HCT116 (cell line): Measurements from ENCODE around the gene TUT4. TPM values are rescaled to one million over a fixed set of nuclear protein-coding genes. Genes with fewer than 3 reads are reported as not detected.

Experiments
- ATAC-seq: fragments of 200-7000 bp; cut with Tn5 transposase; 2 replicates; pipeline ENCODE4 v1.9.1; 2020; ENCODE audit warnings: mild to moderate bottlenecking, moderate library complexity
- BruUV-seq: library from RNA; stranded (reverse); fragments of 400-500 nt; replicated peaks from 2 replicates; lab custom pipeline; 2021; lab: Mats Ljungman, UMichigan
- CTCF ChIA-PET: fragments of 300-600 bp; sonication (Branson Sonifier 250); formaldehyde crosslinking; loops from one replicate; lab custom pipeline; 2021; ENCODE audit warnings: antibody characterized with exemption; lab: Charles Lee
- POLR2A ChIA-PET: fragments of 300-600, 350-600 bp; sonication (Branson Sonifier 250); formaldehyde crosslinking; loops from one replicate; lab custom pipeline; 2021; ENCODE audit warnings: antibody characterized with exemption; lab: Charles Lee
- RAD21 ChIA-PET, 2 experiments: fragments of 300-600 bp; sonication (Branson Sonifier 250); formaldehyde crosslinking; loops; one replicate each; lab custom pipeline; 2023; ENCODE audit warnings: low total read pairs in 2 of 2; ENCODE audit not compliant: uncharacterized antibody in 2 of 2, unreplicated experiment in 2 of 2, low non-redundant PET in 1 of 2; lab: Charles Lee
- DNase-seq: peaks from one replicate; pipeline ENCODE4 v3.0.0-alpha.2; 2010; ENCODE audit warnings: low read depth, low spot score
- H2AFZ ChIP-seq: fragments of 200-600 bp; shearing (Covaris generic), sonication (generic); 2 replicates; pipeline ENCODE4 v1.6.1; 2017; ENCODE audit warnings: low read depth, mixed run types, mixed read lengths, antibody characterized with exemption, low read length; ENCODE audit not compliant: poor library complexity, severe bottlenecking
- H3K27ac ChIP-seq: 2 replicates; pipeline ENCODE4 v1.5.1; 2012; ENCODE audit warnings: low read depth, low read length
- H3K27me3 ChIP-seq: fragments of 200-600 bp; sonication (generic); 2 replicates; pipeline ENCODE4 v1.6.1; 2016; ENCODE audit warnings: mixed run types, low read length, mixed read lengths; ENCODE audit not compliant: insufficient read depth
- H3K36me3 ChIP-seq, 2 experiments: fragments of 200-500 bp in 1 of 2; fragments of 200-600 bp in 1 of 2; sonication (Bioruptor generic) in 1 of 2; sonication (generic) in 1 of 2; 2 replicates each; pipeline versions ENCODE4 v1.5.1 to v1.6.1; 2014 to 2016; ENCODE audit warnings: low read length in 2 of 2, inconsistent platforms in 1 of 2, mixed read lengths in 1 of 2, mixed run types in 1 of 2; ENCODE audit not compliant: insufficient read depth in 2 of 2, control insufficient read depth in 1 of 2
- H3K4me1 ChIP-seq, 2 experiments: fragments of 200-600 bp in 1 of 2; sonication (generic) in 1 of 2; 2 replicates each; pipeline versions ENCODE4 v1.5.1 to v1.6.1; 2012 to 2017; ENCODE audit warnings: low read length in 2 of 2, inconsistent platforms in 1 of 2, mild to moderate bottlenecking in 1 of 2, mixed read lengths in 1 of 2, mixed run types in 1 of 2, moderate library complexity in 1 of 2; ENCODE audit not compliant: insufficient read depth in 2 of 2, control insufficient read depth in 1 of 2
- H3K4me2 ChIP-seq: fragments of 200-600 bp; sonication (generic); 2 replicates; pipeline ENCODE4 v1.6.1; 2017; ENCODE audit warnings: mixed run types, low read length, mixed read lengths
- H3K4me3 ChIP-seq, 2 experiments: fragments of 200-600 bp in 1 of 2; sonication (generic) in 1 of 2; replicated peaks in 1 of 2; 2 replicates each; pipeline ENCODE4 v1.5.1; 2011 to 2016; ENCODE audit warnings: low read length in 2 of 2, control low read depth in 1 of 2, low read depth in 1 of 2, mild to moderate bottlenecking in 1 of 2, mixed read lengths in 1 of 2, mixed run types in 1 of 2
- H3K79me2 ChIP-seq: fragments of 200-600 bp; sonication (generic); 2 replicates; pipeline ENCODE4 v1.6.1; 2017; ENCODE audit warnings: mild to moderate bottlenecking, mixed run types, low read length, moderate library complexity, mixed read lengths; ENCODE audit not compliant: insufficient read depth
- H3K9ac ChIP-seq: fragments of 200-600 bp; sonication (generic); 2 replicates; pipeline ENCODE4 v1.6.1; 2016; ENCODE audit warnings: low read length, mixed read lengths
- H3K9me2 ChIP-seq: fragments of 200-600 bp; sonication (generic), shearing (Covaris generic); 2 replicates; pipeline ENCODE4 v1.6.1; 2017; ENCODE audit warnings: mixed run types, mild to moderate bottlenecking, moderate library complexity; ENCODE audit not compliant: insufficient read depth
- H3K9me3 ChIP-seq, 2 experiments: fragments of 200-500 bp in 1 of 2; fragments of 200-600 bp in 1 of 2; sonication (Bioruptor generic) in 1 of 2; sonication (generic) in 1 of 2; 2 replicates each; pipeline ENCODE4 v1.6.1; 2014 to 2017; ENCODE audit warnings: low read length in 2 of 2, mixed read lengths in 2 of 2, inconsistent platforms in 1 of 2, low read depth in 1 of 2, mild to moderate bottlenecking in 1 of 2, mixed run types in 1 of 2, moderate library complexity in 1 of 2; ENCODE audit not compliant: control insufficient read depth in 1 of 2, insufficient read depth in 1 of 2
- H4K20me1 ChIP-seq: fragments of 200-600 bp; sonication (generic), shearing (Covaris generic); 2 replicates; pipeline ENCODE4 v1.6.1; 2017; ENCODE audit warnings: mixed run types, mild to moderate bottlenecking, moderate library complexity; ENCODE audit not compliant: insufficient read depth
- CTCF ChIP-seq, 3 experiments: fragments of 200-600 bp in 1 of 3; sonication (generic) in 1 of 3; IDR thresholded peaks in 2 of 3; conservative IDR thresholded peaks in 1 of 3; 2 replicates each; pipeline ENCODE4 v1.5.1; 2012 to 2017; ENCODE audit warnings: low read depth in 2 of 3, low read length in 2 of 3, antibody characterized with exemption in 1 of 3, borderline replicate concordance in 1 of 3, control low read depth in 1 of 3, mild to moderate bottlenecking in 1 of 3, mixed read lengths in 1 of 3, mixed run types in 1 of 3, moderate library complexity in 1 of 3; ENCODE audit not compliant: insufficient read depth in 1 of 3
- EZH2phosphoT487 ChIP-seq: fragments of 200-600 bp; IDR thresholded peaks from 2 replicates; pipeline ENCODE4 v1.6.1; 2018; ENCODE audit warnings: antibody characterized with exemption, borderline replicate concordance
- FOSL1 ChIP-seq: IDR thresholded peaks from 2 replicates; pipeline ENCODE4 v1.6.1; 2012; ENCODE audit warnings: low read depth
- REST ChIP-seq: IDR thresholded peaks from 2 replicates; pipeline ENCODE4 v1.6.1; 2012; ENCODE audit warnings: low read depth
- ZNF274 ChIP-seq: fragments of 200-500 bp; sonication (Bioruptor generic); IDR thresholded peaks from 2 replicates; pipeline ENCODE4 v1.6.1; 2014; ENCODE audit warnings: mild to moderate bottlenecking, low read depth, low read length, inconsistent platforms
- intact Hi-C: fragments of 100-400 bp; cut with micrococcal nuclease; formaldehyde crosslinking; loops from 2 replicates; pipeline ENCODE4 v1.10.0; 2022
- total RNA-seq: library from RNA; stranded (reverse); gene quantifications from one replicate; pipeline ENCODE4 v1.2.1, GENCODE V29; 2021; ENCODE audit not compliant: unreplicated experiment

Gene TUT4
- total RNA-seq, 1 experiment from 2014 or later = 50.0 TPM

- TF ChIP-seq REST (no peak), CTCF (IDR thresholded peaks at IDR 0.05 in 2 of 3, conservative IDR thresholded peaks at IDR 0.05 in 1 of 3; ENCODE audit: borderline replicate concordance in 1 of 3, insufficient read depth in 1 of 3, low read depth in 2 of 3, low read length in 2 of 3) (no peak)
These were observed 83.8 kb downstream of the TUT4 start (continued) for GRCh38 chr1:52469108-52469507.

GRCh38 chr1:52463891-52464290 lies 89.0 kb downstream of the TUT4 start:
- Histone ChIP-seq H3K27me3 (no peaks in the 10 kb centered on the region), H3K9me3 (no peaks in the 10 kb centered on the region), H2AFZ (no peak overlapping the region), H3K4me1 (no peaks in the 10 kb centered on the region), H3K27ac (no peak overlapping the region), H3K9me2 (no peaks in the 10 kb centered on the region), H3K36me3 (no peaks in the 10 kb centered on the region), H3K4me3 (no peak overlapping the region), H3K9ac (no peak overlapping the region), H3K79me2 (no peaks in the 10 kb centered on the region), H3K4me2 (no peak overlapping the region), H4K20me1 (no peaks in the 10 kb centered on the region)
- TF ChIP-seq ZNF274 (no peak), FOSL1 (no peak), EZH2phosphoT487 (no peak)
- CTCF ChIA-PET = no interaction called here
- ATAC-seq (no peak), DNase-seq (no peak)
- intact Hi-C loops = no loop called here
- BruUV-seq = no TSS peak
- RAD21 ChIA-PET = no interaction called here
- POLR2A ChIA-PET = no interaction called here
